H1 (cell line): ENCODE measurements around the gene SLC39A11. TPM values are rescaled to one million over a fixed set of nuclear protein-coding genes. Genes with fewer than 3 reads are reported as not detected.

ENCODE experiments used
- CTCF ChIA-PET: fragments of 300-600 bp; sonication (Branson Sonifier 250); formaldehyde crosslinking; loops from one replicate; lab custom pipeline; 2021; ENCODE audit not compliant: partially characterized antibody; lab: Charles Lee
- POLR2A ChIA-PET: fragments of 300-600 bp; sonication (Branson Sonifier 250); formaldehyde crosslinking; loops from one replicate; lab custom pipeline; 2021; ENCODE audit warnings: inconsistent platforms; ENCODE audit not compliant: partially characterized antibody; lab: Charles Lee
- DNase-seq, 2 experiments: peaks; one replicate each; pipeline versions ENCODE4 v3.0.0 to v3.0.0-alpha.2; 2010 to 2022; ENCODE audit warnings: low spot score in 2 of 2, low read depth in 1 of 2, mixed read lengths in 1 of 2
- FAIRE-seq: peaks from 2 replicates; lab custom pipeline; 2011; peaks lifted over from hg19 to GRCh38; lab: Jason Lieb, UNC
- H2AFZ ChIP-seq: 2 replicates; pipeline ENCODE4 v1.8.1; 2012; ENCODE audit warnings: low read length, inconsistent platforms
- H2AK5ac ChIP-seq: 2 replicates; pipeline ENCODE4 v1.6.1; 2013; ENCODE audit warnings: low read depth, low read length
- H2BK120ac ChIP-seq: replicated peaks from 2 replicates; pipeline ENCODE3; 2013; ENCODE audit warnings: low read depth, low read length, inconsistent platforms
- H2BK12ac ChIP-seq: 2 replicates; pipeline ENCODE4 v1.6.1; 2013; ENCODE audit warnings: low read depth, low read length
- H2BK15ac ChIP-seq: 2 replicates; pipeline ENCODE4 v1.6.1; 2013; ENCODE audit warnings: low read length
- H2BK20ac ChIP-seq: 2 replicates; pipeline ENCODE4 v1.6.1; 2013; ENCODE audit warnings: low read length
- H2BK5ac ChIP-seq: 2 replicates; pipeline ENCODE4 v1.6.1; 2013; ENCODE audit warnings: low read depth, low read length
- H3K14ac ChIP-seq: 2 replicates; pipeline ENCODE4 v1.6.1; 2013; ENCODE audit warnings: inconsistent platforms; ENCODE audit not compliant: insufficient read length
- H3K18ac ChIP-seq: 2 replicates; pipeline ENCODE4 v1.6.1; 2013; ENCODE audit warnings: low read length; ENCODE audit errors: extremely low read depth
- H3K23ac ChIP-seq: 2 replicates; pipeline ENCODE4 v1.6.1; 2013; ENCODE audit warnings: inconsistent platforms; ENCODE audit not compliant: insufficient read length
- H3K23me2 ChIP-seq: 2 replicates; pipeline ENCODE4 v1.6.1; 2013; ENCODE audit warnings: low read depth, low read length
- H3K27ac ChIP-seq: 2 replicates; pipeline ENCODE4 v1.6.1; 2011; ENCODE audit warnings: low read depth, low read length, inconsistent platforms
- H3K27me3 ChIP-seq, 4 experiments: replicated peaks in 1 of 4; 1 replicate in 1 of 4; 2 replicates in 3 of 4; pipeline versions ENCODE4 v1.6.1 to v1.8.1; 2011 to 2013; ENCODE audit warnings: low read length in 3 of 4, mild to moderate bottlenecking in 3 of 4, inconsistent platforms in 2 of 4, mixed read lengths in 2 of 4, moderate library complexity in 1 of 4; ENCODE audit not compliant: control insufficient read depth in 3 of 4, insufficient read depth in 3 of 4; ENCODE audit errors: extremely low read depth in 1 of 4
- H3K36me3 ChIP-seq, 4 experiments: 2 replicates each; pipeline versions ENCODE4 v1.6.1 to v1.8.1; 2011 to 2013; ENCODE audit warnings: mild to moderate bottlenecking in 4 of 4, low read length in 3 of 4, moderate library complexity in 2 of 4, control low read depth in 1 of 4, inconsistent platforms in 1 of 4; ENCODE audit not compliant: insufficient read depth in 4 of 4, control insufficient read depth in 2 of 4
- H3K4ac ChIP-seq: replicated peaks from 2 replicates; pipeline ENCODE3; 2013; ENCODE audit warnings: low read length, low read depth, mixed read lengths, inconsistent platforms; ENCODE audit not compliant: insufficient read length
- H3K4me1 ChIP-seq, 4 experiments: replicated peaks in 1 of 4; 1 replicate in 1 of 4; 2 replicates in 3 of 4; pipeline versions ENCODE4 v1.6.1 to v1.8.1; 2011 to 2013; ENCODE audit warnings: low read length in 3 of 4, inconsistent platforms in 2 of 4, mixed read lengths in 1 of 4; ENCODE audit not compliant: insufficient read depth in 4 of 4, control insufficient read depth in 3 of 4
- H3K4me2 ChIP-seq, 2 experiments: 2 replicates each; pipeline versions ENCODE4 v1.6.1 to v1.8.1; 2011 to 2013; ENCODE audit warnings: low read depth in 2 of 2, low read length in 2 of 2, control low read depth in 1 of 2, inconsistent platforms in 1 of 2, mild to moderate bottlenecking in 1 of 2; ENCODE audit not compliant: insufficient read depth in 1 of 2
- H3K4me3 ChIP-seq, 4 experiments: fragments of 200-600, 300-600 bp in 1 of 4; sonication (generic), shearing (Covaris generic), sonication (Bioruptor Twin) in 1 of 4; 2 replicates each; pipeline versions ENCODE4 v1.5.1 to v1.8.1; 2011 to 2016; ENCODE audit warnings: low read length in 4 of 4, low read depth in 3 of 4, control low read depth in 2 of 4, inconsistent platforms in 2 of 4, mild to moderate bottlenecking in 2 of 4, mixed read lengths in 1 of 4, moderate library complexity in 1 of 4; ENCODE audit not compliant: insufficient read depth in 2 of 4; ENCODE audit errors: extremely low read depth in 1 of 4
- H3K56ac ChIP-seq: replicated peaks from 2 replicates; pipeline ENCODE3; 2013; ENCODE audit warnings: low read depth, mild to moderate bottlenecking, mixed read lengths, low read length, inconsistent platforms; ENCODE audit not compliant: insufficient read length
- H3K79me1 ChIP-seq: 2 replicates; pipeline ENCODE4 v1.6.1; 2013; ENCODE audit warnings: low read depth, low read length, control low read depth
- H3K79me2 ChIP-seq, 2 experiments: 2 replicates each; pipeline versions ENCODE4 v1.6.1 to v1.8.1; 2012 to 2013; ENCODE audit warnings: low read length in 2 of 2, mild to moderate bottlenecking in 2 of 2, inconsistent platforms in 1 of 2; ENCODE audit not compliant: insufficient read depth in 2 of 2, control insufficient read depth in 1 of 2
- H3K9ac ChIP-seq, 4 experiments: replicated peaks in 1 of 4; 1 replicate in 1 of 4; 2 replicates in 3 of 4; pipeline versions ENCODE4 v1.6.1 to v1.8.1; 2011 to 2013; ENCODE audit warnings: low read depth in 3 of 4, low read length in 3 of 4, control low read depth in 2 of 4, mild to moderate bottlenecking in 2 of 4, moderate library complexity in 2 of 4, inconsistent platforms in 1 of 4; ENCODE audit errors: extremely low read depth in 1 of 4
- H3K9me3 ChIP-seq, 2 experiments: 2 replicates each; pipeline versions ENCODE4 v1.6.1 to v1.8.1; 2012 to 2013; ENCODE audit warnings: mild to moderate bottlenecking in 2 of 2, moderate library complexity in 2 of 2, control low read depth in 1 of 2, inconsistent platforms in 1 of 2, low read depth in 1 of 2, low read length in 1 of 2, mixed read lengths in 1 of 2; ENCODE audit not compliant: insufficient read depth in 2 of 2
- H4K20me1 ChIP-seq, 2 experiments: replicated peaks in 1 of 2; 2 replicates each; pipeline versions ENCODE3 to v1.8.1; 2011 to 2013; ENCODE audit warnings: inconsistent platforms in 2 of 2, low read length in 2 of 2, mild to moderate bottlenecking in 1 of 2; ENCODE audit not compliant: insufficient read depth in 2 of 2, control insufficient read depth in 1 of 2
- H4K5ac ChIP-seq: 2 replicates; pipeline ENCODE4 v1.6.1; 2013; ENCODE audit warnings: low read length, low read depth, mixed read lengths, inconsistent platforms; ENCODE audit not compliant: insufficient read length
- H4K8ac ChIP-seq: 2 replicates; pipeline ENCODE4 v1.8.0; 2013; ENCODE audit warnings: mild to moderate bottlenecking, moderate library complexity, low read length, inconsistent platforms; ENCODE audit not compliant: insufficient read depth; ENCODE audit errors: extremely low read depth
- H4K91ac ChIP-seq: replicated peaks from 2 replicates; pipeline ENCODE3; 2013; ENCODE audit warnings: low read length, mixed read lengths, inconsistent platforms; ENCODE audit not compliant: insufficient read length
- CREB1 ChIP-seq: IDR thresholded peaks from 2 replicates; pipeline ENCODE4 v1.6.1; 2012; ENCODE audit warnings: inconsistent platforms
- RAD21 ChIP-seq, 2 experiments: IDR thresholded peaks in 1 of 2; conservative IDR thresholded peaks in 1 of 2; 2 replicates each; pipeline ENCODE4 v1.6.1; 2011; ENCODE audit warnings: low read depth in 2 of 2, low read length in 2 of 2, improper control_type of control experiment in 1 of 2, inconsistent platforms in 1 of 2, mild to moderate bottlenecking in 1 of 2, moderate library complexity in 1 of 2
- SIX5 ChIP-seq: IDR thresholded peaks from 2 replicates; pipeline ENCODE4 v1.6.1; 2011; ENCODE audit warnings: mild to moderate bottlenecking, low read depth, low read length
- WGBS, 2 experiments: shearing (Covaris generic) in 1 of 2; methylation state at CpG; one replicate each; pipeline versions ENCODE4 v1.1.6 to v1.1.7; 2013 to 2015; ENCODE audit warnings: low lambda C conversion rate in 2 of 2, mixed read lengths in 2 of 2, inconsistent platforms in 1 of 2, low coverage in 1 of 2, missing lambda C conversion rate in 1 of 2; ENCODE audit not compliant: insufficient replicate concordance in 2 of 2, insufficient coverage in 1 of 2, insufficient read length in 1 of 2; ENCODE audit errors: extremely low coverage in 1 of 2, missing lambda C conversion rate in 1 of 2; 5-methylcytosine and 5-hydroxymethylcytosine counted together
- polyA plus RNA-seq, 7 experiments: library from polyadenylated mRNA; depleted of rRNA in 3 of 7; stranded (reverse) in 5 of 7; unstranded in 2 of 7; fragments of >200 nt in 5 of 7; fragments of 200-250 nt in 2 of 7; gene quantifications; 1 replicate in 5 of 7; 2 replicates in 1 of 7; 4 replicates in 1 of 7; pipeline versions ENCODE4 v1.2.1 to v1.2.3, GENCODE V29; 2011 to 2013; ENCODE audit warnings: missing spikeins in 2 of 7, mixed read lengths in 2 of 7
- total RNA-seq: library from RNA; stranded (reverse); fragmentation: NEBNext Ultra II Directional; extraction: Animal tissue kit (Norgen Biotek cat#: 25700); gene quantifications from 2 replicates; pipeline ENCODE4 v1.2.1, GENCODE V29; 2021

Gene SLC39A11
- total and polyA plus RNA-seq, 2 of the 8 experiments (the other 6 are each of a cell fraction or from before 2014, with no cell fraction given) = 12.2 to 19.6 TPM

DNA sequence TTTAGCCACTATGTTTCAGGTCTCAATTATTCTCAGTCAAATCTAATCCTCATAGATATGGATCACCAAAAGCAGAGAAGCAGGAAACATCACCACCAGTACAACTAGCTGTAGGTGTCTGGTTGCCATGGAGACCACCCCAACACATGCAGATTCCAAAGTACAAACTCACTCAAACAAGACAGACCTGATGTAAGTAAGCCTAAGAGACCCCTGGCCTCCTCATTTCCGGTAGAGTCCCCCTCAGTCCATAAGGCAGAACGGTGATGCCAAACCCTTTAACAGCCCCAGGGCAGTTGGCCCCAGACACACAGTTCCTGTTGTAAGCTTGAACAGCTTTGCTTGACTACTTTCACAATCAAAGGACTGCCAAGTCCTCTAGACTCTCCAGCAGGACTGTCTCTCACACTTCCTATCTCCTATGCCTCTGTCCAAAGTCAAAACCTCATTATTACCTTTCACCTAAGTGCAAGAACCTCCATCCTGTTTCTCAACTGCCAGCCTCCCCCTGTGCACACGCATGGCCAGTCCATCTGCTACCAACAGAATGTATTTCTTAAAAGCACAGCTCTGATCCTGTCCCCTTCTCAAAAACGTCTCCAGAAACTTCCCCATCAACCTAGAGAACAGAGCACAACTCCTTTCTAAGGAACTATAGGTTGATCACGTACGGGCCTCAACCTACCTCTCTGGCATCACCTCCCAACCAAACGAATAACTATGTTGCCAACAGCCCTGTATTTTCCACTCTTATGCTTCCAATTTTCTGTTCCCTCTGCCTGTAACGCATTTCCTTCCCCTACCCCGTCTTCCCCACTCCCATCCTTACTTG lies 23.9 kb downstream of the SLC39A11 start:
- no peak for FAIRE-seq
- Histone ChIP-seq H4K91ac (no peak overlapping the region), H3K79me1 (no peaks in the 10 kb centered on the region), H3K4ac (no peak overlapping the region), H2BK15ac (no peak overlapping the region), H3K27ac (no peak overlapping the region), H3K18ac (no peak overlapping the region), H3K14ac (no peak overlapping the region), H3K56ac (no peak overlapping the region), H3K23ac (no peak overlapping the region), H2AK5ac (no peak overlapping the region), H3K23me2 (no peaks in the 10 kb centered on the region; the same call in 1 of the 2 replicates), H4K5ac (no peak overlapping the region), H4K8ac (no peak overlapping the region), H3K27me3 (no peaks in the 10 kb centered on the region), H3K79me2 (no peaks in the 10 kb centered on the region), H2BK12ac (no peak overlapping the region), H4K20me1 (no peaks in the 10 kb centered on the region), H2AFZ (no peak overlapping the region), H2BK20ac (no peak overlapping the region), H3K4me3 (no peak overlapping the region), H2BK120ac (no peak overlapping the region), H3K4me1 (no peaks in the 10 kb centered on the region), H2BK5ac (no peak overlapping the region), H3K9ac (no peak overlapping the region), H3K9me3 (0 out of 4 replicates have a peak, but pooled peaks cover 0 to 2% of the 10 kb centered on the region in 2 experiments), H3K4me2 (no peak overlapping the region), H3K36me3 (no peaks in the 10 kb centered on the region)
- no peak for TF ChIP-seq CREB1
- no peak for TF ChIP-seq SIX5
- no peak for TF ChIP-seq RAD21 (IDR thresholded peaks at IDR 0.05 in 1 of 2, conservative IDR thresholded peaks at IDR 0.05 in 1 of 2; ENCODE audit: low read depth in 2 of 2, low read length in 2 of 2)
- ChIA-PET CTCF (interaction anchor here (1.0 to 1.3 kb wide), 3 partner anchors 11 to 83 kb away, joined by 3 to 5 read pairs (median 4); no protein-coding TSS in a partner anchor), POLR2A (no interaction called here)
- DNase-seq = no peak
- 90 to 100% methylated on average over 2 to 9 of the region's 9 CpGs for WGBS, 2 experiments
